ENCODE measurements around the gene KCNQ1. TPM values are rescaled to one million over a fixed set of nuclear protein-coding genes. Genes with fewer than 3 reads are reported as not detected.

Gene KCNQ1
- total and polyA plus RNA-seq, 2 donors (not counting 3 experiments of a cell fraction or from before 2014, with no cell fraction given): 0.07 to 0.09 TPM

DNA sequence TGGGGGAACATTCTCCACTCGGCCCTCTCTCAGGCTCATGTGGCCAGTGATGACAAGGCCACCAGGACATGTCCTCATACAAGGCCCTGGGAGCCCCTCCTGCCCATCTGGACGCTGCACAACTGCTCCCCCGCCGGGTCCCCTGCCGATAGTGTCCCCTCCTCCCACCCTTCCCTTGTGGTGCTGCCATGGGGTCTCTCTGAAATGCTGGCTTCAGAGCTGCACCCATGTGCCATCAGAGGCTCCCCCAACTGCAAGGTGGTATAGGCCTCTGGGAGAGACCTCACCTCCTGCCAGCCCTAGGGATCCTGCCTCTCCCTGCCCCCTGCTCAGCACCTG is 142.0 kb downstream of the KCNQ1 start:
- Histone ChIP-seq H3K4me1 (ENCODE audit: control insufficient read depth, extremely low read depth, insufficient read depth, low read length) (no peaks in the 10 kb centered on the region), H3K4me2 (ENCODE audit: insufficient read depth, low read length) (no peak overlapping the region), H3K4me3 (replicated peaks in 1 of 3; ENCODE audit: insufficient read depth in 1 of 3, low read depth in 1 of 3, low read length in 3 of 3) (no peak overlapping the region), H3K27me3 (ENCODE audit: control insufficient read depth in 2 of 2, insufficient read depth in 2 of 2, low read length in 2 of 2) (no peaks in the 10 kb centered on the region), H3K27ac (ENCODE audit: insufficient read depth, low read depth, low read length) (no peak overlapping the region), H3K79me2 (ENCODE audit: control insufficient read depth, insufficient read depth, low read length) (no peaks in the 10 kb centered on the region), H3K36me3 (ENCODE audit: control insufficient read depth in 2 of 2, extremely low read depth in 1 of 2, insufficient read depth in 2 of 2, low read length in 2 of 2) (no peaks in the 10 kb centered on the region), H3K9me1 (replicated peaks; ENCODE audit: control insufficient read depth, extremely low read depth, insufficient read depth, low read length) (no peaks in the 10 kb centered on the region), H3K9ac (replicated peaks; ENCODE audit: extremely low read depth, insufficient read depth, low read length) (no peak overlapping the region), H4K20me1 (replicated peaks; ENCODE audit: control insufficient read depth, extremely low read depth, insufficient read depth, low read length) (no peaks in the 10 kb centered on the region), H3K9me3 (replicated peaks; ENCODE audit: control insufficient read depth, insufficient read depth, low read length) (no peaks in the 10 kb centered on the region), H2AFZ (ENCODE audit: low read depth, low read length) (no peak overlapping the region)
- POLR2A ChIA-PET: no interaction called here
- no peak for TF ChIP-seq EZH2 (IDR thresholded peaks at IDR 0.05; ENCODE audit: borderline replicate concordance, low read depth, low read length, severe bottlenecking)
- TF ChIP-seq GATA2 (IDR thresholded peaks at IDR 0.05; ENCODE audit: insufficient read depth, insufficient read length, low read depth, low read length): no peak
- no peak for TF ChIP-seq CTCF (IDR thresholded peaks at IDR 0.05; ENCODE audit: extremely low read depth in 1 of 2, insufficient read depth in 1 of 2, low read depth in 1 of 2, low read length in 2 of 2)
- no peak for TF ChIP-seq FOS (IDR thresholded peaks at IDR 0.05; ENCODE audit: borderline replicate concordance, insufficient read depth, low read length)
- TF ChIP-seq MYC (IDR thresholded peaks at IDR 0.05; ENCODE audit: low read depth, low read length): no peak
- no peak for TF ChIP-seq POLR2AphosphoS5 (IDR thresholded peaks at IDR 0.05; ENCODE audit: insufficient read depth, low read depth, low read length)
- no peak for TF ChIP-seq JUN (IDR thresholded peaks at IDR 0.05; ENCODE audit: borderline replicate concordance, insufficient read depth, insufficient read length, low read depth)
- no peak for TF ChIP-seq POLR2A (IDR thresholded peaks at IDR 0.05; ENCODE audit: low read depth, low read length)
- no peak for DNase-seq (ENCODE audit: low read depth, low spot score)
- dilution Hi-C loops (cut with MboI; ENCODE audit: extremely low pct_ligation_motif_present, low sequenced_read_pairs): no loop called here
- intact Hi-C loops (cut with micrococcal nuclease): no loop called here
- CTCF ChIA-PET: no interaction called here
- FAIRE-seq: no peak
- BruUV-seq (replicated peaks): no TSS peak
